ENCODE results near the gene HLCS. TPM values are rescaled to one million over a fixed set of nuclear protein-coding genes. Genes with fewer than 3 reads are reported as not detected.

HLCS gene
- total and polyA plus RNA-seq, 10 of the 15 experiments (the other 5 are each of a cell fraction or from before 2014, with no cell fraction given) = 1.5 to 12.7 (median 9.6) TPM

DNA sequence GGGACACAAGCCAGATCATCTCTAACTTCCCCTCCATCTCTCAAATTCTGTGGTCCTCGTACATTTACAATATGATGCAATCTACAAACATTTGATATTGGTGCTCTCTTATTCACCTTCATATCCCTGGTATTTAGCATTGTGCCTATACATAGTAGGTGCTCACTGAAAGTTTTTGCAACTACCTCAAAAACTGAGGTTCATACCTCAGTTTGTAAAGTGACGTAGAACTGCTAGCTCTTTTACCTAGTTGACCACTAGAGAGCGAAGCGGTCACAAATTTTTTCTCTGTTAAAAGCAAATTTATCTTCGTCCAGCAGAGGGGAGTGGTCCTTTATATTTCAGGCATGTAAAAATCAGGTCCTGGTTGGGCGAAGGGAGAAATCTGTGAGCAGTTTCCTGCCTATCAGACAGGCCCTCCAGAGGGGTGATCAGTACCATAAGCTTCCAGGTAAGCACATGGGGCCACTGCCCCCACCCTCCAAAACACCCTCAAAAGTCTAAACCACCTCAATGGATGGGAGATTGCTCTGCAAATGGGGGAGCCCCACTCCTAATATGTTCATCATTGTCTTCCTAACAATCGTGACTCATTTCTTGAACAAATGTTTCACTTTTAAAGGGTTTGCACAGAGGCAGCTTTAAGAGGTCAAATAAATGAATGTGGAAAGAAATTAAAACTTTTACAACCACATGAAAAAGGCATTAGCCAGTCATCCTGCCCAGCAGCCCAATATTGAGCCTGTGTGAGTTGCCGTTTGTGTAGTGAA lies 10.6 kb upstream of the HLCS start (continued):
- TF ChIP-seq CHD4 (IDR thresholded peaks at IDR 0.05) = no peak
- no peak for TF ChIP-seq ZNF274 (IDR thresholded peaks at IDR 0.05; ENCODE audit: insufficient read depth, insufficient read length)
- TF ChIP-seq NFXL1 (IDR thresholded peaks at IDR 0.05; ENCODE audit: borderline replicate concordance) = no peak
- peak; percentile 78 for TF ChIP-seq CREB1 (IDR thresholded peaks at IDR 0.05; ENCODE audit: low read depth)
- TF ChIP-seq SMARCA5 (IDR thresholded peaks at IDR 0.05) = no peak; the same call in 1 of the 2 replicates
- TF ChIP-seq, protein P1, sequence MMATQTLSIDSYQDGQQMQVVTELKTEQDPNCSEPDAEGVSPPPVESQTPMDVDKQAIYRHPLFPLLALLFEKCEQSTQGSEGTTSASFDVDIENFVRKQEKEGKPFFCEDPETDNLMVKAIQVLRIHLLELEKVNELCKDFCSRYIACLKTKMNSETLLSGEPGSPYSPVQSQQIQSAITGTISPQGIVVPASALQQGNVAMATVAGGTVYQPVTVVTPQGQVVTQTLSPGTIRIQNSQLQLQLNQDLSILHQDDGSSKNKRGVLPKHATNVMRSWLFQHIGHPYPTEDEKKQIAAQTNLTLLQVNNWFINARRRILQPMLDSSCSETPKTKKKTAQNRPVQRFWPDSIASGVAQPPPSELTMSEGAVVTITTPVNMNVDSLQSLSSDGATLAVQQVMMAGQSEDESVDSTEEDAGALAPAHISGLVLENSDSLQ (IDR thresholded peaks at IDR 0.05) = peak; percentile 50; the same call in 1 of the 2 replicates
- no peak for TF ChIP-seq SIX5 (IDR thresholded peaks at IDR 0.05; ENCODE audit: low read depth, low read length, severe bottlenecking)
- TF ChIP-seq ZNF217 (IDR thresholded peaks at IDR 0.05) = 0 out of 2 replicates have a peak, but pooled peaks have one; percentile 44
- no peak for TF ChIP-seq SUZ12 (IDR thresholded peaks at IDR 0.05; ENCODE audit: unreplicated experiment)
- TF ChIP-seq, protein P2, sequence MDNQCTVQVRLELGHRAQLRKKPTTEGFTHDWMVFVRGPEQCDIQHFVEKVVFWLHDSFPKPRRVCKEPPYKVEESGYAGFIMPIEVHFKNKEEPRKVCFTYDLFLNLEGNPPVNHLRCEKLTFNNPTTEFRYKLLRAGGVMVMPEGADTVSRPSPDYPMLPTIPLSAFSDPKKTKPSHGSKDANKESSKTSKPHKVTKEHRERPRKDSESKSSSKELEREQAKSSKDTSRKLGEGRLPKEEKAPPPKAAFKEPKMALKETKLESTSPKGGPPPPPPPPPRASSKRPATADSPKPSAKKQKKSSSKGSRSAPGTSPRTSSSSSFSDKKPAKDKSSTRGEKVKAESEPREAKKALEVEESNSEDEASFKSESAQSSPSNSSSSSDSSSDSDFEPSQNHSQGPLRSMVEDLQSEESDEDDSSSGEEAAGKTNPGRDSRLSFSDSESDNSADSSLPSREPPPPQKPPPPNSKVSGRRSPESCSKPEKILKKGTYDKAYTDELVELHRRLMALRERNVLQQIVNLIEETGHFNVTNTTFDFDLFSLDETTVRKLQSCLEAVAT (IDR thresholded peaks at IDR 0.05) = peak; percentile 37; the same call in 1 of the 2 replicates
- TF ChIP-seq RAD21 (IDR thresholded peaks at IDR 0.05; ENCODE audit: insufficient read depth, low read depth, low read length) = peak; percentile 79
- no peak for TF ChIP-seq NFIC (IDR thresholded peaks at IDR 0.05; ENCODE audit: low read depth, low read length)
- TF ChIP-seq ZNF384 (IDR thresholded peaks at IDR 0.05; ENCODE audit: borderline replicate concordance, low read depth, low read length) = no peak
- no peak for TF ChIP-seq TAF1 (IDR thresholded peaks at IDR 0.05; ENCODE audit: borderline replicate concordance, low read depth, low read length)
- TF ChIP-seq NFYA (IDR thresholded peaks at IDR 0.05; ENCODE audit: borderline replicate concordance, low read depth, low read length) = no peak
- TF ChIP-seq, protein P3, sequence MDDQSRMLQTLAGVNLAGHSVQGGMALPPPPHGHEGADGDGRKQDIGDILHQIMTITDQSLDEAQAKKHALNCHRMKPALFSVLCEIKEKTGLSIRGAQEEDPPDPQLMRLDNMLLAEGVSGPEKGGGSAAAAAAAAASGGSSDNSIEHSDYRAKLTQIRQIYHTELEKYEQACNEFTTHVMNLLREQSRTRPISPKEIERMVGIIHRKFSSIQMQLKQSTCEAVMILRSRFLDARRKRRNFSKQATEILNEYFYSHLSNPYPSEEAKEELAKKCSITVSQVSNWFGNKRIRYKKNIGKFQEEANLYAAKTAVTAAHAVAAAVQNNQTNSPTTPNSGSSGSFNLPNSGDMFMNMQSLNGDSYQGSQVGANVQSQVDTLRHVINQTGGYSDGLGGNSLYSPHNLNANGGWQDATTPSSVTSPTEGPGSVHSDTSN (IDR thresholded peaks at IDR 0.05; ENCODE audit: insufficient replicate concordance, low read depth, low read length) = no peak
- TF ChIP-seq, protein P4, sequence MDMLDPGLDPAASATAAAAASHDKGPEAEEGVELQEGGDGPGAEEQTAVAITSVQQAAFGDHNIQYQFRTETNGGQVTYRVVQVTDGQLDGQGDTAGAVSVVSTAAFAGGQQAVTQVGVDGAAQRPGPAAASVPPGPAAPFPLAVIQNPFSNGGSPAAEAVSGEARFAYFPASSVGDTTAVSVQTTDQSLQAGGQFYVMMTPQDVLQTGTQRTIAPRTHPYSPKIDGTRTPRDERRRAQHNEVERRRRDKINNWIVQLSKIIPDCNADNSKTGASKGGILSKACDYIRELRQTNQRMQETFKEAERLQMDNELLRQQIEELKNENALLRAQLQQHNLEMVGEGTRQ (IDR thresholded peaks at IDR 0.05; ENCODE audit: borderline replicate concordance, low read depth, low read length) = no peak
- no peak for TF ChIP-seq ZNF207 (IDR thresholded peaks at IDR 0.05; ENCODE audit: borderline replicate concordance)
- TF ChIP-seq, protein P5, sequence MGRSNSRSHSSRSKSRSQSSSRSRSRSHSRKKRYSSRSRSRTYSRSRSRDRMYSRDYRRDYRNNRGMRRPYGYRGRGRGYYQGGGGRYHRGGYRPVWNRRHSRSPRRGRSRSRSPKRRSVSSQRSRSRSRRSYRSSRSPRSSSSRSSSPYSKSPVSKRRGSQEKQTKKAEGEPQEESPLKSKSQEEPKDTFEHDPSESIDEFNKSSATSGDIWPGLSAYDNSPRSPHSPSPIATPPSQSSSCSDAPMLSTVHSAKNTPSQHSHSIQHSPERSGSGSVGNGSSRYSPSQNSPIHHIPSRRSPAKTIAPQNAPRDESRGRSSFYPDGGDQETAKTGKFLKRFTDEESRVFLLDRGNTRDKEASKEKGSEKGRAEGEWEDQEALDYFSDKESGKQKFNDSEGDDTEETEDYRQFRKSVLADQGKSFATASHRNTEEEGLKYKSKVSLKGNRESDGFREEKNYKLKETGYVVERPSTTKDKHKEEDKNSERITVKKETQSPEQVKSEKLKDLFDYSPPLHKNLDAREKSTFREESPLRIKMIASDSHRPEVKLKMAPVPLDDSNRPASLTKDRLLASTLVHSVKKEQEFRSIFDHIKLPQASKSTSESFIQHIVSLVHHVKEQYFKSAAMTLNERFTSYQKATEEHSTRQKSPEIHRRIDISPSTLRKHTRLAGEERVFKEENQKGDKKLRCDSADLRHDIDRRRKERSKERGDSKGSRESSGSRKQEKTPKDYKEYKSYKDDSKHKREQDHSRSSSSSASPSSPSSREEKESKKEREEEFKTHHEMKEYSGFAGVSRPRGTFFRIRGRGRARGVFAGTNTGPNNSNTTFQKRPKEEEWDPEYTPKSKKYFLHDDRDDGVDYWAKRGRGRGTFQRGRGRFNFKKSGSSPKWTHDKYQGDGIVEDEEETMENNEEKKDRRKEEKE (IDR thresholded peaks at IDR 0.05) = no peak

Data from GM12878 (cell line).